ENCODE measurements around the gene AGAP9.
"Not testable (repeated sequence)": the region's sequence is repeated elsewhere in the genome, so short reads cannot be mapped to it uniquely, and the experiment has no call there.

- TF ChIP-seq POLR2A, CTCF (IDR thresholded peaks at IDR 0.05): not testable (repeated sequence)
Observed at GRCh38 chr10:47553860-47554247, 30.4 kb upstream of the AGAP9 start.

Data from heart left ventricle (tissue), 13 donors.